Aorta (tissue), 5 donors: Measurements from ENCODE around the gene PLK2. TPM values are rescaled to one million over a fixed set of nuclear protein-coding genes. Genes with fewer than 3 reads are reported as not detected.

ENCODE experiments used
- ATAC-seq: fragments of 200-7000 bp; cut with Tn5 transposase; one replicate; pipeline ENCODE4 v1.9.1; 2022; ENCODE audit warnings: moderate library complexity; ENCODE audit not compliant: low FRiP score
- DNase-seq, 2 donors: peaks; one replicate each; pipeline ENCODE4 v3.0.0-alpha.2; 2020
- H3K27ac ChIP-seq, 2 donors: one replicate each; pipeline ENCODE4 v1.5.1; 2013; ENCODE audit warnings: low read length in 2 of 2, mild to moderate bottlenecking in 2 of 2, moderate library complexity in 2 of 2, control low read depth in 1 of 2, inconsistent platforms in 1 of 2, low read depth in 1 of 2
- H3K27me3 ChIP-seq, 2 donors: one replicate each; pipeline ENCODE4 v1.6.1; 2013; ENCODE audit warnings: control low read depth in 1 of 2, low read length in 1 of 2, mild to moderate bottlenecking in 1 of 2, moderate library complexity in 1 of 2; ENCODE audit not compliant: insufficient read depth in 2 of 2, control insufficient read depth in 1 of 2
- H3K36me3 ChIP-seq, 2 donors: one replicate each; pipeline ENCODE4 v1.6.1; 2013; ENCODE audit warnings: control low read depth in 1 of 2, low read length in 1 of 2, mild to moderate bottlenecking in 1 of 2; ENCODE audit not compliant: insufficient read depth in 2 of 2, control insufficient read depth in 1 of 2
- H3K4me1 ChIP-seq, 2 donors: one replicate each; pipeline ENCODE4 v1.6.1; 2013; ENCODE audit warnings: low read length in 2 of 2, control low read depth in 1 of 2, mild to moderate bottlenecking in 1 of 2, moderate library complexity in 1 of 2; ENCODE audit not compliant: insufficient read depth in 2 of 2, control insufficient read depth in 1 of 2
- H3K4me3 ChIP-seq, 2 donors: one replicate each; pipeline ENCODE4 v1.5.1; 2013; ENCODE audit warnings: low read length in 2 of 2, control low read depth in 1 of 2, mild to moderate bottlenecking in 1 of 2
- H3K9me3 ChIP-seq: one replicate; pipeline ENCODE4 v1.6.1; 2013; ENCODE audit warnings: mild to moderate bottlenecking, low read length; ENCODE audit not compliant: control insufficient read depth
- WGBS, 2 donors: extraction: QIAGEN DNeasy Blood & Tissue Kit; methylation state at CpG; one replicate each; pipeline ENCODE4 v1.1.7; 2013; 5-methylcytosine and 5-hydroxymethylcytosine counted together
- intact Hi-C, 2 donors: fragments of 100-400 bp; cut with DNase I; formaldehyde crosslinking; loops; one replicate each; pipeline versions ENCODE4 v1.14.2 to v1.15.0; 2022
- polyA plus RNA-seq, 2 donors: library from polyadenylated mRNA; stranded (reverse); fragments of 200-250 nt; gene quantifications; one replicate each; pipeline ENCODE4 v1.2.3, GENCODE V29; 2013
- total RNA-seq, 2 donors: library from RNA; stranded (reverse); fragmentation: NEBNext Ultra II Directional; extraction: Animal tissue kit (Norgen Biotek cat#: 25700); gene quantifications; one replicate each; pipeline ENCODE4 v1.2.1, GENCODE V29; 2021
- donor health status: healthy with polysubstance abuse.
- donor health status: Bipolar disorder and iron deficiency.
- donor health status: DM: no; HTN: no; CAD: no.
- donor health status: DM: no; HTN: no; CAD: no.
- donor health status: DM: yes; HTN: yes; CAD: no.

The PLK2 gene
- total and polyA plus RNA-seq, 4 donors: 24.0 to 64.6 (median 35.5) TPM

- Histone ChIP-seq H3K4me1 (peaks cover 0 to 3% of the 10 kb centered on the region in 2 donors), H3K36me3 (peaks cover 0 to 5% of the 10 kb centered on the region in 2 donors), H3K4me3 (no peak overlapping the region), H3K27ac (no peak overlapping the region), H3K9me3 (no peaks in the 10 kb centered on the region), H3K27me3 (no peaks in the 10 kb centered on the region)
- intact Hi-C loops: no loop called here
- ATAC-seq (no peak), DNase-seq (no peak)
- WGBS, 2 donors: 55 to 64% methylated on average over 3 of the region's 3 CpGs
Observed at GRCh38 chr5:58450018-58450417, 9.9 kb downstream of the PLK2 start.

- Histone ChIP-seq H3K4me3 (no peak overlapping the region), H3K27ac (no peak overlapping the region), H3K27me3 (no peaks in the 10 kb centered on the region), H3K4me1 (no peaks in the 10 kb centered on the region), H3K9me3 (no peaks in the 10 kb centered on the region), H3K36me3 (no peaks in the 10 kb centered on the region)
- WGBS, 2 donors: 75 to 77% methylated on average over 2 of the region's 2 CpGs
- no peak for DNase-seq
- no peak for ATAC-seq
- intact Hi-C loops: no loop called here
Observed at GRCh38 chr5:58447226-58447625, 12.7 kb downstream of the PLK2 start.

DNA sequence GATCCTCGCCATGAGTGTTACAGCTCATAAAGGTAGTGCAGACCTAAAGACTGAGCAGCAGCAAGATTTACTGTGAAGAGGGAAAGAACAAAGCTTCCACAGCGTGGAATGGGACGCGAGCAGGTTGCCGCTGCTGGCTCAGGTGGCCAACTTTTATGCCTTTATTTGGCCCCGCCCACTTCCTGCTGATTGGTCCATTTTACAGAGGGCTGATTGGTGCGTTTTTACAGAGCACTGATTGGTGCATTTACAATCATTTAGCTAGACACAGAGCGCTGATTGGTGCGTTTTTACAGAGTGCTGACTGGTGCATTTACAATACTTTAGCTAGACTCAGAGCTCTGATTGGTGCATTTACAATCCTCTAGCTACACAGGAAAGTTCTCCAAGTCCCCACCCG lies 13.9 kb downstream of the PLK2 start:
- Histone ChIP-seq H3K4me3 (no peak overlapping the region), H3K27me3 (no peaks in the 10 kb centered on the region), H3K27ac (no peak overlapping the region), H3K9me3 (no peaks in the 10 kb centered on the region), H3K4me1 (no peaks in the 10 kb centered on the region), H3K36me3 (no peaks in the 10 kb centered on the region)
- no peak for ATAC-seq
- no peak for DNase-seq
- intact Hi-C loops: no loop called here
- 92 to 94% methylated on average over 10 of the region's 10 CpGs for WGBS, 2 donors

- intact Hi-C loops: no loop called here
- Histone ChIP-seq H3K36me3 (no peaks in the 10 kb centered on the region), H3K27ac (no peak overlapping the region), H3K9me3 (no peaks in the 10 kb centered on the region), H3K4me1 (no peaks in the 10 kb centered on the region), H3K4me3 (no peak overlapping the region), H3K27me3 (no peaks in the 10 kb centered on the region)
- DNase-seq (no peak), ATAC-seq (no peak)
Observed at GRCh38 chr5:58444805-58445204, 15.1 kb downstream of the PLK2 start.

GRCh38 chr5:58440901-58441460 lies 18.9 kb downstream of the PLK2 start:
- Histone ChIP-seq H3K27me3 (no peaks in the 10 kb centered on the region), H3K36me3 (no peaks in the 10 kb centered on the region), H3K9me3 (no peaks in the 10 kb centered on the region), H3K27ac (no peak overlapping the region), H3K4me3 (no peak overlapping the region), H3K4me1 (no peaks in the 10 kb centered on the region)
- ATAC-seq (no peak), DNase-seq (no peak)
- intact Hi-C loops: no loop called here
- WGBS, 2 donors: 0 to 2% methylated on average over 3 of the region's 3 CpGs

DNA sequence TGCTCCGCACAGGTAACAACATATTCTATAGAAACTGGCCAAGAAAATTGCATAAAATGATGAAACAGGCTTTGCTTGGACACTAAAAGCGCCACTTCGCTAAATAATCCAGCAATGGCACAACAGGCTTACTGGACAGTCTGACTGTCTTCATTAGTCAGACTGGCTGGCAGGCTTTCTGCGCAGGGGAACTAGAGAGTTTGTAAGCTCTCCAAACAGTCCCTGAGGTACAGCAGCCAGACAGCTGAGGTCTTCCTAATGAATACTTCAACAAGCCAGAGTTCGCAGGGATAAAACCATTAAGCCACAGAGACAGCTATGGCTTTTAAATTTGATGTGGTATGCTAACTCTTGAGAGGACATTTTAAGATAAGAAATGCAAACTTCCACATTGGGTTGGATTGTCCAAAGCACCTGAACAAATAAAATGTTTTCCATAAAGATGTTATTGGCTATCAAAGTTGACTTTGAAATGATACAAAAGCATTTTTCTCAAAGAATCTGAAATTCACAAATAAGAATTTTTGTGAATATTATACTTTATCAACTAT lies 20.7 kb downstream of the PLK2 start:
- ATAC-seq (no peak), DNase-seq (no peak)
- no peaks in the 10 kb centered on the region for H3K27me3 ChIP-seq
- intact Hi-C loops: no loop called here
- H3K36me3 ChIP-seq: no peaks in the 10 kb centered on the region
- no peaks in the 10 kb centered on the region for H3K4me1 ChIP-seq
- H3K9me3 ChIP-seq: no peaks in the 10 kb centered on the region
- no peak overlapping the region for H3K27ac ChIP-seq
- H3K4me3 ChIP-seq: no peak overlapping the region
- WGBS, 2 donors: 93 to 97% methylated on average over 5 of the region's 5 CpGs

- WGBS, 2 donors: 81 to 91% methylated on average over 3 of the region's 3 CpGs
- ATAC-seq: no peak
- Histone ChIP-seq H3K4me3 (no peak overlapping the region), H3K4me1 (no peaks in the 10 kb centered on the region), H3K36me3 (no peaks in the 10 kb centered on the region), H3K27ac (no peak overlapping the region), H3K9me3 (no peaks in the 10 kb centered on the region), H3K27me3 (no peaks in the 10 kb centered on the region)
- DNase-seq: no peak
- intact Hi-C loops: no loop called here
Observed at GRCh38 chr5:58437661-58438060, 22.2 kb downstream of the PLK2 start.

DNA sequence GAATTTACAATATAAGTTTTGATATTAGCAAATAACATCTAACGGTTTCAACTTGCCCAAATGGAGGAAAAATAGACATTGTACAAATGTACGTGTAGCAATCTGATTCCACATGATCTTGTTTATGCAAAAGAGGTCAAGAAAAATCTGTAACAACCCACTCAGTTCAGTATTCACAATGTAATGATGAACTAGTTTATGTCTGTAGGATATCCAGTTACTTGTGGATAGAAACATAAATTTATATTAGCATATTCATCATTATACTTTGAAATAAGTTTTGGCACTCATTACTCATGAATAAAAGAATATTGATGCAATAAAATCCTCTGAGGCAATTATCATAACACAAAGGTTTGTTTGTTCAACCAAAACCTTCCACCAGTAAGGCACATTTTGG lies 28.1 kb downstream of the PLK2 start:
- 90 to 91% methylated on average over 2 of the region's 2 CpGs for WGBS, 2 donors
- H3K27ac ChIP-seq: no peak overlapping the region
- H3K4me1 ChIP-seq: no peaks in the 10 kb centered on the region
- H3K27me3 ChIP-seq: no peaks in the 10 kb centered on the region
- H3K9me3 ChIP-seq: no peaks in the 10 kb centered on the region
- H3K36me3 ChIP-seq: no peaks in the 10 kb centered on the region
- no peak overlapping the region for H3K4me3 ChIP-seq
- intact Hi-C loops: no loop called here
- DNase-seq (no peak), ATAC-seq (no peak)

- H3K4me1 ChIP-seq: no peaks in the 10 kb centered on the region
- H3K27ac ChIP-seq: no peak overlapping the region
- no peaks in the 10 kb centered on the region for H3K27me3 ChIP-seq
- no peaks in the 10 kb centered on the region for H3K9me3 ChIP-seq
- H3K4me3 ChIP-seq: no peak overlapping the region
- intact Hi-C loops: no loop called here
- ATAC-seq (no peak), DNase-seq (no peak)
- 89 to 90% methylated on average over 1 of the region's 1 CpG for WGBS, 2 donors
- no peaks in the 10 kb centered on the region for H3K36me3 ChIP-seq
Observed at GRCh38 chr5:58412932-58413331, 47.0 kb downstream of the PLK2 start.
